Caco-2 (cell line): ENCODE results near the gene RNF217. TPM values are rescaled to one million over a fixed set of nuclear protein-coding genes. Genes with fewer than 3 reads are reported as not detected.

Experiments used
- BruUV-seq: library from RNA; stranded (reverse); fragments of 400-500 nt; replicated peaks from 2 replicates; lab custom pipeline; 2021; lab: Mats Ljungman, UMichigan
- CTCF ChIA-PET: fragments of 300-600 bp; sonication (Branson Sonifier 250); formaldehyde crosslinking; loops from one replicate; lab custom pipeline; 2022; ENCODE audit warnings: antibody characterized with exemption; lab: Charles Lee
- POLR2A ChIA-PET: fragments of 300-600 bp; sonication (Branson Sonifier 250); formaldehyde crosslinking; loops from one replicate; lab custom pipeline; 2022; ENCODE audit warnings: antibody characterized with exemption; lab: Charles Lee
- DNase-seq, 2 experiments: peaks; one replicate each; pipeline versions ENCODE4 v3.0.0 to v3.0.0-alpha.2; 2020 to 2022
- H3K27me3 ChIP-seq: replicated peaks from 2 replicates; pipeline ENCODE4 v1.6.0; 2011; ENCODE audit warnings: low read length; ENCODE audit not compliant: control insufficient read depth, insufficient read depth
- H3K36me3 ChIP-seq: 2 replicates; pipeline ENCODE4 v1.5.1; 2011; ENCODE audit warnings: low read length; ENCODE audit not compliant: control insufficient read depth, insufficient read depth
- H3K4me1 ChIP-seq: fragments of 250-450 bp; sonication (Bioruptor Pico); 2 replicates; pipeline ENCODE4 v1.5.1; 2020; ENCODE audit warnings: mild to moderate bottlenecking
- H3K4me3 ChIP-seq: 2 replicates; pipeline ENCODE4 v1.5.1; 2011; ENCODE audit warnings: low read depth, mild to moderate bottlenecking, control low read depth, low read length
- H3K9me3 ChIP-seq: fragments of 250-450 bp; sonication (Bioruptor Pico); 2 replicates; pipeline ENCODE4 v1.5.1; 2020; ENCODE audit warnings: mild to moderate bottlenecking, moderate library complexity
- H3K27ac Mint-ChIP-seq: one replicate; pipeline ENCODE4 v1.8.0; 2022; ENCODE audit warnings: mixed read lengths; ENCODE audit not compliant: unreplicated experiment
- H3K27me3 Mint-ChIP-seq: one replicate; pipeline ENCODE4 v1.8.0; 2022; ENCODE audit warnings: mixed read lengths; ENCODE audit not compliant: insufficient read depth, unreplicated experiment
- H3K36me3 Mint-ChIP-seq: one replicate; pipeline ENCODE4 v1.8.0; 2022; ENCODE audit warnings: mild to moderate bottlenecking, mixed read lengths; ENCODE audit not compliant: insufficient read depth, unreplicated experiment
- H3K4me1 Mint-ChIP-seq: one replicate; pipeline ENCODE4 v1.8.0; 2022; ENCODE audit warnings: low read depth, mixed read lengths; ENCODE audit not compliant: unreplicated experiment
- H3K4me3 Mint-ChIP-seq: one replicate; pipeline ENCODE4 v1.8.0; 2022; ENCODE audit warnings: mild to moderate bottlenecking, moderate library complexity, mixed read lengths; ENCODE audit not compliant: unreplicated experiment
- H3K9me3 Mint-ChIP-seq: one replicate; pipeline ENCODE4 v1.8.0; 2022; ENCODE audit warnings: mixed read lengths; ENCODE audit not compliant: unreplicated experiment
- intact Hi-C: fragments of 100-400 bp; cut with micrococcal nuclease; formaldehyde crosslinking; loops from one replicate; pipeline ENCODE4 v1.10.0; 2022; ENCODE audit not compliant: unreplicated experiment
- total RNA-seq: library from RNA; stranded (reverse); gene quantifications from 2 replicates; pipeline ENCODE4 v1.2.3, GENCODE V29; 2022
- TF ChIP-seq, protein P1 (sequence below), 2 experiments: fragments of 200-600 bp in 1 of 2; IDR thresholded peaks; 1 replicate in 1 of 2; 2 replicates in 1 of 2; pipeline versions ENCODE4 v1.5.1 to v1.8.0; 2011 to 2022; ENCODE audit warnings: antibody characterized with exemption in 1 of 2, control low read depth in 1 of 2, inconsistent platforms in 1 of 2, low read depth in 1 of 2, low read length in 1 of 2, mild to moderate bottlenecking in 1 of 2, moderate library complexity in 1 of 2; ENCODE audit not compliant: insufficient read depth in 1 of 2, severe bottlenecking in 1 of 2, unreplicated experiment in 1 of 2

RNF217 gene
- total RNA-seq, 1 experiment from 2014 or later, result 0.09 TPM

DNA sequence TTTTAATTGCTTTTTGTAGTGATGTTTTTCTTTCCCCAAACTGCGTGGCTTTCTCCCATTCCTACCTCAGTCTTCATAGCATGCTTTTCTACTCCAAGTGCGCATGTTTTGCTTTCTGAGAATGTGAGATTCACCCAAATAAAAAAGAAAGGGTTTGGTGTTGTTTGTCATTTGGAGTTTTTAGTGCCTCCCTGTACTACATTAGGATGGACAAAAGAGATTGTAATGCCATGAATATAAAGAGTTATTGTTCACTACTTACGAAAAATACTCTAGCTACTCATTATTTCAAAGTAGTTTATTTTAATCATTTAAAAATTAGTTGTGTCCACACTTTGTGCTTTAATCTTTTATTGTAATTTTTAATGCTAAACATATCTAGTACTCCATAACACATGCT, 81.8 kb downstream of the RNF217 start:
- Mint-ChIP-seq H3K36me3 (no peaks in the 10 kb centered on the region), H3K27ac (no peak overlapping the region), H3K4me1 (no peaks in the 10 kb centered on the region), H3K27me3 (peaks cover 3% of the 10 kb centered on the region), H3K9me3 (no peaks in the 10 kb centered on the region), H3K4me3 (no peak overlapping the region)
- intact Hi-C loops, result no loop called here
- no peak overlapping the region for H3K4me3 ChIP-seq
- no peaks in the 10 kb centered on the region for H3K9me3 ChIP-seq
- no peaks in the 10 kb centered on the region for H3K36me3 ChIP-seq
- BruUV-seq, result no TSS peak
- no peaks in the 10 kb centered on the region for H3K4me1 ChIP-seq
- POLR2A ChIA-PET, result no interaction called here
- CTCF ChIA-PET, result no interaction called here
- DNase-seq, result no peak
- no peaks in the 10 kb centered on the region for H3K27me3 ChIP-seq
- TF ChIP-seq, protein P1, sequence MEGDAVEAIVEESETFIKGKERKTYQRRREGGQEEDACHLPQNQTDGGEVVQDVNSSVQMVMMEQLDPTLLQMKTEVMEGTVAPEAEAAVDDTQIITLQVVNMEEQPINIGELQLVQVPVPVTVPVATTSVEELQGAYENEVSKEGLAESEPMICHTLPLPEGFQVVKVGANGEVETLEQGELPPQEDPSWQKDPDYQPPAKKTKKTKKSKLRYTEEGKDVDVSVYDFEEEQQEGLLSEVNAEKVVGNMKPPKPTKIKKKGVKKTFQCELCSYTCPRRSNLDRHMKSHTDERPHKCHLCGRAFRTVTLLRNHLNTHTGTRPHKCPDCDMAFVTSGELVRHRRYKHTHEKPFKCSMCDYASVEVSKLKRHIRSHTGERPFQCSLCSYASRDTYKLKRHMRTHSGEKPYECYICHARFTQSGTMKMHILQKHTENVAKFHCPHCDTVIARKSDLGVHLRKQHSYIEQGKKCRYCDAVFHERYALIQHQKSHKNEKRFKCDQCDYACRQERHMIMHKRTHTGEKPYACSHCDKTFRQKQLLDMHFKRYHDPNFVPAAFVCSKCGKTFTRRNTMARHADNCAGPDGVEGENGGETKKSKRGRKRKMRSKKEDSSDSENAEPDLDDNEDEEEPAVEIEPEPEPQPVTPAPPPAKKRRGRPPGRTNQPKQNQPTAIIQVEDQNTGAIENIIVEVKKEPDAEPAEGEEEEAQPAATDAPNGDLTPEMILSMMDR (IDR thresholded peaks at IDR 0.05; ENCODE audit: insufficient read depth in 1 of 2, low read depth in 1 of 2, low read length in 1 of 2, severe bottlenecking in 1 of 2, unreplicated experiment in 1 of 2), result no peak

DNA sequence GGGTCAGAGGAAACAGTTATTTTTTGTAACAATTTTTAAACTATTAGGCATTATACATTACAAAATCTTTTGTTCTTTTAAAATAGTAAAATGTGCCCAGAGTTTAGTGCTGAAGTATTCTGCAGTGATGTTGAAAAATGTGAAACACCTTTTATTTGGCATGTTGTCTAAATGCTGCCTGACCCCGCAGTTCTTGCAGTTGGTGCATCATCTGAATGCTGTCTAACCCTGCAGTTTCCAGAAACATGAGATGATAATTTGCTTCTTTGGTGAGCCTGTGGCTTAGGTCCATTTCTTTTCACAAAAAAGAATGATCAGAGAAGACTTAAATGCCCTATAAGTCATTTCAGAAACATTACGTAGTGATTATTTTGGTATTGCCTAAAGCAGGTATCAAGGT, 82.4 kb downstream of the RNF217 start:
- Mint-ChIP-seq H3K27ac (no peak overlapping the region), H3K27me3 (peaks cover 6% of the 10 kb centered on the region), H3K36me3 (no peaks in the 10 kb centered on the region), H3K4me1 (no peaks in the 10 kb centered on the region), H3K4me3 (no peak overlapping the region), H3K9me3 (no peaks in the 10 kb centered on the region)
- no peak for DNase-seq
- no peaks in the 10 kb centered on the region for H3K36me3 ChIP-seq
- intact Hi-C loops, result no loop called here
- H3K27me3 ChIP-seq, result no peaks in the 10 kb centered on the region
- ChIA-PET CTCF (no interaction called here), POLR2A (no interaction called here)
- no peaks in the 10 kb centered on the region for H3K9me3 ChIP-seq
- TF ChIP-seq, protein P1 (IDR thresholded peaks at IDR 0.05; ENCODE audit: insufficient read depth in 1 of 2, low read depth in 1 of 2, low read length in 1 of 2, severe bottlenecking in 1 of 2, unreplicated experiment in 1 of 2), result no peak
- no TSS peak for BruUV-seq
- no peaks in the 10 kb centered on the region for H3K4me1 ChIP-seq
- H3K4me3 ChIP-seq, result no peak overlapping the region

DNA sequence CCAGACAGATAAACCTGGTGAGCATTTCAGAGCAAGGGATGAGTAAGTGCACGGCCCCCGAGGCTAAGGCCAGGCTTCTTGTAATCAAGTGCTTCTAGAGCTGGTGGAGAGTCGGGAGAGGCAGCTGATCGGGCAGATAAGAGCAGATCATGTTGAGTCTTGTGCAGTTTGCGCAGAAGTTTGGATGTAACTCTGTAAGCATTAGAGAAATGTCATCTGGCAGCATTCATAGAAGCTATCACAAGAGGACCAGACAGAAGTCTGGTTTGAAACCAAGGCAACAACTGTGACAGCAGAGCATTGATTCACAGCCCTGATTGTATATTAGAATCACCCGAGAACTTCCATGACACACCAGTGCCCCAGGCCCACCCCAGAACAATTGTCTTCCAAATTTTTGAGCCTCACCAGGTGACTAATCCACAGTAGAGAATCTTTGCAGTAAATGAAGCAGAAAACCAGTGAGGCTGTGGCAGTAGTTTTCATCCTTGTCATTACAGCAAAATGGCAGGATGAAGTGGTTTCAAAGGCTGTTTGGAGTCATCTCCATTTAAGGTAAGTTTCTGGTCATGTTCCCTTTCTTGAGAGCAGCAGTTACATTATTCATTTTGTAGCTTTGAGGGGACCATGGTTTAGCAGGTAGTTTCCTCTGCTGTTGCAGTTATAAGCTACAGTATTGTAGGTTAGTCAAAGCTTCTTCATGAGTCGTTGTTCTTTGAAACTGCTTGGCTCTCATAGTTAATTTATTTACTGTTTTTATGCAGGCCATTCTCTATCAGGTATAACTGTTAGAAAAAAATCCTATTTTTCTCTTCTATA, 84.1 kb downstream of the RNF217 start:
- Histone ChIP-seq H3K27me3 (no peaks in the 10 kb centered on the region), H3K4me1 (no peaks in the 10 kb centered on the region), H3K36me3 (no peaks in the 10 kb centered on the region), H3K4me3 (no peak overlapping the region), H3K9me3 (no peaks in the 10 kb centered on the region)
- no TSS peak for BruUV-seq
- DNase-seq, result peak in 1 of 2 experiments; percentile 64
- no peak overlapping the region for H3K27ac Mint-ChIP-seq
- H3K4me1 Mint-ChIP-seq, result no peaks in the 10 kb centered on the region
- no peaks in the 10 kb centered on the region for H3K9me3 Mint-ChIP-seq
- TF ChIP-seq, protein P1 (IDR thresholded peaks at IDR 0.05; ENCODE audit: insufficient read depth in 1 of 2, low read depth in 1 of 2, low read length in 1 of 2, severe bottlenecking in 1 of 2, unreplicated experiment in 1 of 2), result no peak
- H3K27me3 Mint-ChIP-seq, result peaks cover 8% of the 10 kb centered on the region
- POLR2A ChIA-PET, result no interaction called here
- CTCF ChIA-PET, result no interaction called here
- intact Hi-C loops, result no loop called here
- no peaks in the 10 kb centered on the region for H3K36me3 Mint-ChIP-seq
- no peak overlapping the region for H3K4me3 Mint-ChIP-seq
